ENCODE results near the gene SERPINA4.

Gene SERPINA4

DNA sequence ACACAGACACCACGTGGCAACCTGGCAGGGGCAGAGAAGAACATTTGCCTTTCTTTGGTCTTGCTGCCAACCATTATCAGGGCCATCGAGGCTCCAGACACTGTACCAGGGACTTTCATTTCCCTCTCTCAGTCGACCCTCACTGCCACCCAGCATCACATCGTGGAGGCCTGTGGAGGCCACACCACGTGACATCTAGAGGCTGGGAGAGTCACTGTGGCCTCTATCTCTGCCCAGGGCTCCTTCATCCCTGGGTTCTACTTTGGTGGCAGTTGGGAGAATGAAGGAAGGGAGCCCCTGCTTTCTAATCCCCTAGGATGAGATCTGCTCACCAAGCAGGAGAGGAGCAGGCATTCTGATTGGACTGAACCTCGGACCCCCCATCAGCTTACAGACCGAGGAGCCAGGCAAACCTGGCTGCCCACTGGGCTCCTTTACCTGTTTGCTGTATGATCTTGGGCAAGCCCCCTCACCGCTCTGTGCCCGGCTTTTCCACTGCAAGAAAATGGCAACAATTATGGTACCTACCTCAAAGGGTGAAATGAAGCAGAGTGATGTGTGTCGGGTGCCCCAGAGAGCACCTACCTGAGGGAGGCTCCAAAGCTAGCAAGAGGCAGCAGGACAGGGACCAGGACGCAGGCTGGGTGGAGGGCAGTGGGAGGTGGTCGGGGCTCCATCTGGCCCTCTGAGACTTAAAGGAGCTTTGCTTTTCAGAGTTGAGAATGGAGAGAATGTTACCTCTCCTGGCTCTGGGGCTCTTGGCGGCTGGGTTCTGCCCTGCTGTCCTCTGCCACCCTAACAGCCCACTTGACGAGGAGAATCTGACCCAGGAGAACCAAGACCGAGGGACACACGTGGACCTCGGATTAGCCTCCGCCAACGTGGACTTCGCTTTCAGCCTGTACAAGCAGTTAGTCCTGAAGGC, 52.7 kb downstream of the SERPINA4 start:
- DNase-seq (ENCODE audit: extremely low read depth, low read depth): no peak
- no peak overlapping the region for H3K4me3 ChIP-seq (replicated peaks; ENCODE audit: low read depth, low read length)
- no peak for TF ChIP-seq CTCF (IDR thresholded peaks at IDR 0.05; ENCODE audit: low read depth, low read length, missing control alignments)

DNA sequence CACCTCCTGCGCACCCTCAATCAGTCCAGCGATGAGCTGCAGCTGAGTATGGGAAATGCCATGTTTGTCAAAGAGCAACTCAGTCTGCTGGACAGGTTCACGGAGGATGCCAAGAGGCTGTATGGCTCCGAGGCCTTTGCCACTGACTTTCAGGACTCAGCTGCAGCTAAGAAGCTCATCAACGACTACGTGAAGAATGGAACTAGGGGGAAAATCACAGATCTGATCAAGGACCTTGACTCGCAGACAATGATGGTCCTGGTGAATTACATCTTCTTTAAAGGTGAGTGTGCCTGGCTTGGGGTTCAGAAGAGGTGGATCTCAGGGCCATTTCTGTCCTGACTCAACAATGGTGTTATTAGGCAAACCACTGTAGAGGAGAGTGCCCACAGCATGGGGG, 53.6 kb downstream of the SERPINA4 start:
- H3K4me3 ChIP-seq (replicated peaks; ENCODE audit: low read depth, low read length): no peak overlapping the region
- TF ChIP-seq CTCF (IDR thresholded peaks at IDR 0.05; ENCODE audit: low read depth, low read length, missing control alignments): no peak
- no peak for DNase-seq (ENCODE audit: extremely low read depth, low read depth)

DNA sequence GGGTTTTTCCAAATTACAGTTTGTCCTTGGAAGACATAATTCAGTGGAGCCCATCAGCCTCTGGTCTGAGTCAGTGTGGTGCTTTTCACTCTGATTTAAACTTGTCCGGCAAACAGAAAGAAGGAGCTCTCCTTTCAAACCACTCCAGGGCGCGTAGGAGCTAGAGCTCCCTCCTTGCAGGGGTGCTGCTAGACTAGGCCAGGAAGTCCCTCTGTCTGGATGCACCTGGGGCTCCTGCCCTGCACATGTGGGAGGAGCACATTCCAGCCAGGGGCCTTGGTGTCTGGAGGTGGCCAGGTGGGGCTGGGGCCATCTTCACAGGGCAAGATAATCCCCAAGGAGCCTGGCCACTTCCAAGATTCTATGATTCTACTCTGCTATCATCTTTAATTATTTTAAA, 54.0 kb downstream of the SERPINA4 start:
- DNase-seq (ENCODE audit: extremely low read depth, low read depth): no peak
- H3K4me3 ChIP-seq (replicated peaks; ENCODE audit: low read depth, low read length): no peak overlapping the region
- no peak for TF ChIP-seq CTCF (IDR thresholded peaks at IDR 0.05; ENCODE audit: low read depth, low read length, missing control alignments)

DNA sequence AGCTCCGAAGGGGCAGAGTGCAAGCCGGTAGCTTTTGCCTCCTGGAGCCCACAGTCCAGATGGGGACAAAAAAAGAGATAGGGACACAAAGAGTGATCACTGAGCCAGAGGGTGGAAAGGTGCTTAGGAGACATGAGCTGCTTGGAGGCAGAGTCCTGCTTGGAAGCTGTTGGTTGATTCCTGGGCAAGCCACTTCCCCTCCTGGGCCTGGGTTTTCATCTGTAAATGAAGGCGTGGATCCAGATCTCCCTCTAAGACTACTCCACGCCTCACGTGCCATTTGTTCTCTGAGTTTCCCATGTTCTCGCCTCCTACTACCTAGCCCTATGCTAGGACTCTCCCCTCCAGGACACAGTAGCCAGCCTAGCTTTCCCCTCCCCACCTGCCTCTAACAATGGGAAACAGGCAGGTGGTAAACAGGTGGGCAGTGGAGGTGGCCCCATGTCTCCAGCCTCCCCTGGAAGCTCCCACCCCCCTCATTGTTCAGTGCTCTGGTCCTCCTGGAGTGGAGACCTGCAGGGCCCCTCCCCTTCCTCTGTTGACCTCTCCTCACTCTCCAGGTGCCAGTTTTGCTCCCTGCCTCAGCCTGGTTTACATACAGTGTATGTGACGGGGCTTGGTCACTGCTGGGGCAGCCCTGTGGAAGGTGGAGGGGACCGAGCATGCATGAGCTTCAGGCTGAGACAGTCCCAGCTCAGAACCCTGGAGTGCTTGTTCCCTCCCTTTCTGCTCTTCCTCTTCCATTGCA, 54.8 kb downstream of the SERPINA4 start:
- TF ChIP-seq CTCF (IDR thresholded peaks at IDR 0.05; ENCODE audit: low read depth, low read length, missing control alignments): no peak
- no peak overlapping the region for H3K4me3 ChIP-seq (replicated peaks; ENCODE audit: low read depth, low read length)
- no peak for DNase-seq (ENCODE audit: extremely low read depth, low read depth)

GRCh38 chr14:94617366-94617941, 56.2 kb downstream of the SERPINA4 start:
- no peak for DNase-seq (ENCODE audit: extremely low read depth, low read depth)
- H3K4me3 ChIP-seq (replicated peaks; ENCODE audit: low read depth, low read length): no peak overlapping the region
- TF ChIP-seq CTCF (IDR thresholded peaks at IDR 0.05; ENCODE audit: low read depth, low read length, missing control alignments): no peak

DNA sequence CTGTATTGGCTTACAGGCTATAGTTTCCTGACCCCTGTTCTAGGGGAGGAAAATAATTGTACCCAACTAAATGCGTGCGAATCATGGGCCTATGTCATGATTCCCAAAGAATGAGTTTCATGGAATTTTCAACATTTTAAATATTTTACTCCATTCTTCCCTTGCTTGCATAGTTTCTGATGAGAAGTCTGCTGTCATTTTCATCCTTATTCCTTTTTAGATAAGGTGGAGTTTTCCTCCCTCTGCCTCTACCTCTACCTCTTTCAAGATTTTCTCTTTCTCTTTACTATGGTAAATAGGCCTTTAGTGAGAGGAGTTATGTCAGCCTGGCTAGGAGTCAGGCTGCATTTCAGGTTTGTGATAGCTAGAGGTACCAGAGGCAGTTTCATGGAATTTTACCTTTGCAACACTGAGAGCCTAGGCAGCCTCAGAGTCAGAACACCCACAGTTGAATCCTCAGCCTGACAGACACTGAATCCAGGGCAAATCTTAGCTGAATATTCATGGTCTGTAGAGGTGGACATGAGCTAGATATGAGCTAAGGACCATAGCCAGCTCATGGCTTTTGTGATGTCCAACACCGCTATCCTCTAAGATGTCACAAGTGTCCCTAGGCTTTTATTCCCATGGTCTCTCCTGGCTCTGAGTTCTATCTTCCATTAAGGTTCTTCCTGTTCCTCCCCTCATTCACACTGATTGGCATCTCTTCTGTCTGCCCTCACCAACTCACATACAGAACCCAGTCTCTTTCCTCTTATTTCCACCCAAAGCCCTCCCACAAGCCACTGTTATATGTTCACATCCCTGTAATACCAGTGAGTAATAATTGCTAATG, 57.0 kb downstream of the SERPINA4 start:
- no peak overlapping the region for H3K4me3 ChIP-seq (replicated peaks; ENCODE audit: low read depth, low read length)
- DNase-seq (ENCODE audit: extremely low read depth, low read depth): no peak
- TF ChIP-seq CTCF (IDR thresholded peaks at IDR 0.05; ENCODE audit: low read depth, low read length, missing control alignments): no peak

All from HFF-Myc (cell line).